GM13976 (cell line): ENCODE results near the gene TRPM2.

ENCODE experiments used
- DNase-seq: peaks from one replicate; pipeline ENCODE4 v3.0.0; 2012; ENCODE audit warnings: low spot score
- CTCF ChIP-seq: IDR thresholded peaks from 2 replicates; pipeline ENCODE4 v1.5.1; 2012; ENCODE audit warnings: borderline replicate concordance, mild to moderate bottlenecking; ENCODE audit not compliant: insufficient read depth; ENCODE audit errors: extremely low read depth, missing control alignments, control extremely low read depth
- in situ Hi-C: fragments of 300-500 bp; cut with MboI; formaldehyde crosslinking; loops from one replicate; pipeline ENCODE4 v1.12.0; 2022; ENCODE audit warnings: low sequenced_read_pairs, mixed read lengths, inconsistent platforms; ENCODE audit not compliant: unreplicated experiment

The TRPM2 gene

GRCh38 chr21:44375761-44376241 lies 22.4 kb downstream of the TRPM2 start:
- in situ Hi-C loops: no loop called here
- no peak for TF ChIP-seq CTCF
- peak; percentile 19 for DNase-seq

GRCh38 chr21:44376606-44377005 lies 23.2 kb downstream of the TRPM2 start:
- in situ Hi-C loops: no loop called here
- no peak for TF ChIP-seq CTCF

GRCh38 chr21:44377201-44377921 lies 23.9 kb downstream of the TRPM2 start:
- in situ Hi-C loops: no loop called here
- TF ChIP-seq CTCF: no peak

More at GRCh38 chr21:44376606-44377005, 23.2 kb downstream of the TRPM2 start:
- no peak for DNase-seq

GRCh38 chr21:44377922-44378645 lies 24.7 kb downstream of the TRPM2 start:
- in situ Hi-C loops: no loop called here
- no peak for TF ChIP-seq CTCF
- DNase-seq: no peak

More at GRCh38 chr21:44377201-44377921, 23.9 kb downstream of the TRPM2 start:
- peak; percentile 35 for DNase-seq

GRCh38 chr21:44378646-44379514 lies 25.5 kb downstream of the TRPM2 start:
- in situ Hi-C loops: no loop called here
- no peak for TF ChIP-seq CTCF
- DNase-seq: no peak

GRCh38 chr21:44379515-44379848 lies 26.1 kb downstream of the TRPM2 start:
- in situ Hi-C loops: no loop called here
- no peak for DNase-seq
- TF ChIP-seq CTCF: no peak
